ENCODE results near the gene AGMAT. TPM values are rescaled to one million over a fixed set of nuclear protein-coding genes. Genes with fewer than 3 reads are reported as not detected.
A peak's percentile ranks its signal among the peaks of the same experiment; 100 is the strongest.

Gene AGMAT
- total and polyA plus RNA-seq, 9 of the 15 experiments (the other 6 are each of a cell fraction or from before 2014, with no cell fraction given), result not detected

DNA sequence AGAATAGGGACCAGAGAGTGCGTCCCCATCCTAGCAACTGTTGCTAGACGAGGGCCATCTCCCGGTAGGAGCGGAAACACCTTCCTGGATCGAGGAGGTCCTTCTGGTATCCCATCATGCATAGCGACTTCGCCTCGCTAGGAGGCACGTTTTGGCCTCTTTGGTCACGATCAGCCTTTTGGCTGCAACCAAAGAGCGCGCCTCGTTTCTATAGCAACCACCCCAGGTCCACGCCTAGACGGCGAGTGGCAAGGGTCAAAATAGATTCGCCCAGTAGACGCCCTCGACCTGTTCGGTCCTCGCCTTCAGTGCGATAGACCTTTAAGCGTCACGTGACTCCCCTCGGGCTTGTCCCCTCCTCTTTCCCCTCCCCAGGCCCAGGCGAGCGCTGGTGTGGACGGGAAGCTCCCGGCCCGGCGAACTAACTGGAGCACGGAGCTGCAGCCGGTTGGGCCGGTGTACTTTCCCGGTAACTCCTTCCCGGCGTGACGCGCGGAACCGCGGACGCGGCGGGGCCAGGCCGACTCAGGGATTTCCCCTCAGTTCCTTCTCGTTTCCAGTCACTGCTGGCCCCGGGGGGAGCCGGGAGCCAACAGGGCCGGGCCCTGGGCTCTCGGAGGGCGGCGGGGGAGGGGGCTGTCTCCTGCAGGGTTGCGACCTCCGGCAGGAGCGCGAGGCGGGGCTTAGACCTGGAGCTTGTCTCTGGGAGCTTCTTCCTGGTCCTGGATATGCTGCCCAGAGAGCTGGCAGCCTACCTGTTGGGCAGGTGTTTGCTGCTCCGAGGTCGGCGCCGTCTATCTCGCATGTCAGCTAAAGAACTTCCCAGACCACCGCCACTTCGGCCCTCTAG, 58.1 kb downstream of the AGMAT start, which contains the start of gene DNAJC16 (continued):
- TF ChIP-seq, protein P1, sequence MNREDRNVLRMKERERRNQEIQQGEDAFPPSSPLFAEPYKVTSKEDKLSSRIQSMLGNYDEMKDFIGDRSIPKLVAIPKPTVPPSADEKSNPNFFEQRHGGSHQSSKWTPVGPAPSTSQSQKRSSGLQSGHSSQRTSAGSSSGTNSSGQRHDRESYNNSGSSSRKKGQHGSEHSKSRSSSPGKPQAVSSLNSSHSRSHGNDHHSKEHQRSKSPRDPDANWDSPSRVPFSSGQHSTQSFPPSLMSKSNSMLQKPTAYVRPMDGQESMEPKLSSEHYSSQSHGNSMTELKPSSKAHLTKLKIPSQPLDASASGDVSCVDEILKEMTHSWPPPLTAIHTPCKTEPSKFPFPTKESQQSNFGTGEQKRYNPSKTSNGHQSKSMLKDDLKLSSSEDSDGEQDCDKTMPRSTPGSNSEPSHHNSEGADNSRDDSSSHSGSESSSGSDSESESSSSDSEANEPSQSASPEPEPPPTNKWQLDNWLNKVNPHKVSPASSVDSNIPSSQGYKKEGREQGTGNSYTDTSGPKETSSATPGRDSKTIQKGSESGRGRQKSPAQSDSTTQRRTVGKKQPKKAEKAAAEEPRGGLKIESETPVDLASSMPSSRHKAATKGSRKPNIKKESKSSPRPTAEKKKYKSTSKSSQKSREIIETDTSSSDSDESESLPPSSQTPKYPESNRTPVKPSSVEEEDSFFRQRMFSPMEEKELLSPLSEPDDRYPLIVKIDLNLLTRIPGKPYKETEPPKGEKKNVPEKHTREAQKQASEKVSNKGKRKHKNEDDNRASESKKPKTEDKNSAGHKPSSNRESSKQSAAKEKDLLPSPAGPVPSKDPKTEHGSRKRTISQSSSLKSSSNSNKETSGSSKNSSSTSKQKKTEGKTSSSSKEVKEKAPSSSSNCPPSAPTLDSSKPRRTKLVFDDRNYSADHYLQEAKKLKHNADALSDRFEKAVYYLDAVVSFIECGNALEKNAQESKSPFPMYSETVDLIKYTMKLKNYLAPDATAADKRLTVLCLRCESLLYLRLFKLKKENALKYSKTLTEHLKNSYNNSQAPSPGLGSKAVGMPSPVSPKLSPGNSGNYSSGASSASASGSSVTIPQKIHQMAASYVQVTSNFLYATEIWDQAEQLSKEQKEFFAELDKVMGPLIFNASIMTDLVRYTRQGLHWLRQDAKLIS (CRISPR knock-in tag; IDR thresholded peaks at IDR 0.05), result no peak; the same call in 1 of the 2 replicates
- TF ChIP-seq DNMT1 (IDR thresholded peaks at IDR 0.05) (no peak), NFXL1 (CRISPR knock-in tag; IDR thresholded peaks at IDR 0.05) (no peak), POLR2G (IDR thresholded peaks at IDR 0.05; ENCODE audit: low read depth, low read length) (peak; percentile 98), BDP1 (IDR thresholded peaks at IDR 0.05; ENCODE audit: insufficient read depth, insufficient read length) (no peak), CCNT2 (IDR thresholded peaks at IDR 0.05; ENCODE audit: borderline replicate concordance, extremely low read depth, insufficient read length, low read depth, low read length) (peak; percentile 47), HMGN3 (IDR thresholded peaks at IDR 0.05; ENCODE audit: borderline replicate concordance, extremely low read depth, insufficient read length, low read depth, low read length) (peak; percentile 85), ZNF174 (CRISPR knock-in tag; IDR thresholded peaks at IDR 0.05) (no peak), GTF2E2 (tag; IDR thresholded peaks at IDR 0.05) (peak; percentile 77; the same call in 1 of the 2 replicates), IRF2 (CRISPR knock-in tag; IDR thresholded peaks at IDR 0.05) (no peak), ZNF668 (CRISPR knock-in tag; IDR thresholded peaks at IDR 0.05) (no peak)
- TF ChIP-seq, protein P2, sequence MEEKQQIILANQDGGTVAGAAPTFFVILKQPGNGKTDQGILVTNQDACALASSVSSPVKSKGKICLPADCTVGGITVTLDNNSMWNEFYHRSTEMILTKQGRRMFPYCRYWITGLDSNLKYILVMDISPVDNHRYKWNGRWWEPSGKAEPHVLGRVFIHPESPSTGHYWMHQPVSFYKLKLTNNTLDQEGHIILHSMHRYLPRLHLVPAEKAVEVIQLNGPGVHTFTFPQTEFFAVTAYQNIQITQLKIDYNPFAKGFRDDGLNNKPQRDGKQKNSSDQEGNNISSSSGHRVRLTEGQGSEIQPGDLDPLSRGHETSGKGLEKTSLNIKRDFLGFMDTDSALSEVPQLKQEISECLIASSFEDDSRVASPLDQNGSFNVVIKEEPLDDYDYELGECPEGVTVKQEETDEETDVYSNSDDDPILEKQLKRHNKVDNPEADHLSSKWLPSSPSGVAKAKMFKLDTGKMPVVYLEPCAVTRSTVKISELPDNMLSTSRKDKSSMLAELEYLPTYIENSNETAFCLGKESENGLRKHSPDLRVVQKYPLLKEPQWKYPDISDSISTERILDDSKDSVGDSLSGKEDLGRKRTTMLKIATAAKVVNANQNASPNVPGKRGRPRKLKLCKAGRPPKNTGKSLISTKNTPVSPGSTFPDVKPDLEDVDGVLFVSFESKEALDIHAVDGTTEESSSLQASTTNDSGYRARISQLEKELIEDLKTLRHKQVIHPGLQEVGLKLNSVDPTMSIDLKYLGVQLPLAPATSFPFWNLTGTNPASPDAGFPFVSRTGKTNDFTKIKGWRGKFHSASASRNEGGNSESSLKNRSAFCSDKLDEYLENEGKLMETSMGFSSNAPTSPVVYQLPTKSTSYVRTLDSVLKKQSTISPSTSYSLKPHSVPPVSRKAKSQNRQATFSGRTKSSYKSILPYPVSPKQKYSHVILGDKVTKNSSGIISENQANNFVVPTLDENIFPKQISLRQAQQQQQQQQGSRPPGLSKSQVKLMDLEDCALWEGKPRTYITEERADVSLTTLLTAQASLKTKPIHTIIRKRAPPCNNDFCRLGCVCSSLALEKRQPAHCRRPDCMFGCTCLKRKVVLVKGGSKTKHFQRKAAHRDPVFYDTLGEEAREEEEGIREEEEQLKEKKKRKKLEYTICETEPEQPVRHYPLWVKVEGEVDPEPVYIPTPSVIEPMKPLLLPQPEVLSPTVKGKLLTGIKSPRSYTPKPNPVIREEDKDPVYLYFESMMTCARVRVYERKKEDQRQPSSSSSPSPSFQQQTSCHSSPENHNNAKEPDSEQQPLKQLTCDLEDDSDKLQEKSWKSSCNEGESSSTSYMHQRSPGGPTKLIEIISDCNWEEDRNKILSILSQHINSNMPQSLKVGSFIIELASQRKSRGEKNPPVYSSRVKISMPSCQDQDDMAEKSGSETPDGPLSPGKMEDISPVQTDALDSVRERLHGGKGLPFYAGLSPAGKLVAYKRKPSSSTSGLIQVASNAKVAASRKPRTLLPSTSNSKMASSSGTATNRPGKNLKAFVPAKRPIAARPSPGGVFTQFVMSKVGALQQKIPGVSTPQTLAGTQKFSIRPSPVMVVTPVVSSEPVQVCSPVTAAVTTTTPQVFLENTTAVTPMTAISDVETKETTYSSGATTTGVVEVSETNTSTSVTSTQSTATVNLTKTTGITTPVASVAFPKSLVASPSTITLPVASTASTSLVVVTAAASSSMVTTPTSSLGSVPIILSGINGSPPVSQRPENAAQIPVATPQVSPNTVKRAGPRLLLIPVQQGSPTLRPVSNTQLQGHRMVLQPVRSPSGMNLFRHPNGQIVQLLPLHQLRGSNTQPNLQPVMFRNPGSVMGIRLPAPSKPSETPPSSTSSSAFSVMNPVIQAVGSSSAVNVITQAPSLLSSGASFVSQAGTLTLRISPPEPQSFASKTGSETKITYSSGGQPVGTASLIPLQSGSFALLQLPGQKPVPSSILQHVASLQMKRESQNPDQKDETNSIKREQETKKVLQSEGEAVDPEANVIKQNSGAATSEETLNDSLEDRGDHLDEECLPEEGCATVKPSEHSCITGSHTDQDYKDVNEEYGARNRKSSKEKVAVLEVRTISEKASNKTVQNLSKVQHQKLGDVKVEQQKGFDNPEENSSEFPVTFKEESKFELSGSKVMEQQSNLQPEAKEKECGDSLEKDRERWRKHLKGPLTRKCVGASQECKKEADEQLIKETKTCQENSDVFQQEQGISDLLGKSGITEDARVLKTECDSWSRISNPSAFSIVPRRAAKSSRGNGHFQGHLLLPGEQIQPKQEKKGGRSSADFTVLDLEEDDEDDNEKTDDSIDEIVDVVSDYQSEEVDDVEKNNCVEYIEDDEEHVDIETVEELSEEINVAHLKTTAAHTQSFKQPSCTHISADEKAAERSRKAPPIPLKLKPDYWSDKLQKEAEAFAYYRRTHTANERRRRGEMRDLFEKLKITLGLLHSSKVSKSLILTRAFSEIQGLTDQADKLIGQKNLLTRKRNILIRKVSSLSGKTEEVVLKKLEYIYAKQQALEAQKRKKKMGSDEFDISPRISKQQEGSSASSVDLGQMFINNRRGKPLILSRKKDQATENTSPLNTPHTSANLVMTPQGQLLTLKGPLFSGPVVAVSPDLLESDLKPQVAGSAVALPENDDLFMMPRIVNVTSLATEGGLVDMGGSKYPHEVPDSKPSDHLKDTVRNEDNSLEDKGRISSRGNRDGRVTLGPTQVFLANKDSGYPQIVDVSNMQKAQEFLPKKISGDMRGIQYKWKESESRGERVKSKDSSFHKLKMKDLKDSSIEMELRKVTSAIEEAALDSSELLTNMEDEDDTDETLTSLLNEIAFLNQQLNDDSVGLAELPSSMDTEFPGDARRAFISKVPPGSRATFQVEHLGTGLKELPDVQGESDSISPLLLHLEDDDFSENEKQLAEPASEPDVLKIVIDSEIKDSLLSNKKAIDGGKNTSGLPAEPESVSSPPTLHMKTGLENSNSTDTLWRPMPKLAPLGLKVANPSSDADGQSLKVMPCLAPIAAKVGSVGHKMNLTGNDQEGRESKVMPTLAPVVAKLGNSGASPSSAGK (IDR thresholded peaks at IDR 0.05), result peak; percentile 28; the same call in 1 of the 2 replicates

All from K562 (cell line).